Measurements from ENCODE around the gene CDH15.

DNA sequence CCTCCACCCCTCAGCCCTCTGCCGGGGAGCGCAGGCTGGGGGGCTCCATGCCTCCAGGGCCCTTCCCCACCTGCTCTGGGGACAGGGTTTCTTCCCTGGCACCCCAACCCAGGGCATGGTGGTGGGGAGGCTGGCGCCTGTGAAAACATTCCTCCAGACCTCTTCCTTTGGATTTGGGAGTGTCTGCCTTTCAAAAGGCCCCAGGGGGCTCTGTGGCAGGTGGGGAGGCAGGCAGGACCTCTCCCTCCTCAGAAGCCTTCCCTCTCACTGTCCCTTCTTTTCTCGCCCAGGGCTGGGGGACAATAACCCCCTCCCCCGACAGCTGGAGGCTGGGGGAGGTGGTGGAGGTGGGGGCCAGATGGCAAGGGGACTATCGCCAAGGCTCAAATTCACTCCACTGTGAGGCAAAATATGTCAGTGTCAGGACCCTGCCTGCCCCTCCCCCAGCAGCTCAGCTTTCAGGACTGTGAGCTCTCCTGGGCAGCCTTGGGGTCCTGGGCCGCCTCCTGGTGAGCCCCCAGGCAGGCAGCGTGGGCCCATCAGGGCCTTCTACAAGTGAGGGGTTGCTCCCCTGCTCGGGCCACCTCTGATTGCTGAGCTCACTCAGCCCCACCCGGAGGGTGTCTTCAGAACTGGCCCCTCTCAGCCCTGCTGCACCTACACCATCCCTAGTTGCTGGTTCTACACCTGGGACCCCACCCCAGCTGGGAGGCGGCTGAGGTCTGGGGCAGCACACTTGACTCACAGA is 1.8 kb downstream of the CDH15 start:
- TF ChIP-seq ZNF274 (IDR thresholded peaks at IDR 0.05; ENCODE audit: low read depth, low read length) (no peak), SUZ12 (IDR thresholded peaks at IDR 0.05; ENCODE audit: extremely low read depth, insufficient read depth, insufficient read length) (no peak), YY1 (IDR thresholded peaks at IDR 0.05; ENCODE audit: insufficient read depth, insufficient read length) (no peak)

Measured in NT2/D1 (cell line).